Stimulated activated CD4-positive, alpha-beta T cell treated with anti-CD3 and anti-CD28 coated beads, Interleukin-15, amount 100 ng/mL, for 1 hour (primary cell): ENCODE results near the gene SETD1B.
A peak's percentile ranks its signal among the peaks of the same experiment; 100 is the strongest.

Experiments
- DNase-seq, 2 donors: peaks; one replicate each; pipeline ENCODE4 v3.0.0-alpha.2; 2020; ENCODE audit warnings: low read depth in 1 of 2, low spot score in 1 of 2

SETD1B gene

GRCh38 chr12:121807642-121808347 is 4.0 kb downstream of the SETD1B start:
- no peak for DNase-seq

DNA sequence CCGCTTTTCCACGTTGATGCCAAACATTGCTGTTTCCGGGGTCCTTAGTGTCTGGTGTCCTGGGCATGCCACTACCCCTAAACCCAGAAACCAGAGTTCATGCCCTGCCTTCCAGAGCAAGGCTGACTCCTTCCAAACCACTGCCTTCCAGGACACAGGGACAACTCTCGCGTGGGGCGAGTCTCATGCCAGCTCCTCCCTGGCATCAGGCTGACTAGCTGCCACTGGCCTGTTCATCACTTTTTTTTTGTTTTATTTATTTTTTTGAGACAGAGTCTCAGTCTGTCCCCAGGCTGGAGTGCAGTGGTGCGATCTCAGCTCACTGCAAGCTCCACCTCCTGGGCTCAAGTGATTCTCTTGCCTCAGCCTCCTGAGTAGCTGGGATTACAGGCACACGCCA is 4.8 kb downstream of the SETD1B start:
- DNase-seq = no peak

- no peak for DNase-seq
Measured at GRCh38 chr12:121809712-121810116, 5.9 kb downstream of the SETD1B start.

DNA sequence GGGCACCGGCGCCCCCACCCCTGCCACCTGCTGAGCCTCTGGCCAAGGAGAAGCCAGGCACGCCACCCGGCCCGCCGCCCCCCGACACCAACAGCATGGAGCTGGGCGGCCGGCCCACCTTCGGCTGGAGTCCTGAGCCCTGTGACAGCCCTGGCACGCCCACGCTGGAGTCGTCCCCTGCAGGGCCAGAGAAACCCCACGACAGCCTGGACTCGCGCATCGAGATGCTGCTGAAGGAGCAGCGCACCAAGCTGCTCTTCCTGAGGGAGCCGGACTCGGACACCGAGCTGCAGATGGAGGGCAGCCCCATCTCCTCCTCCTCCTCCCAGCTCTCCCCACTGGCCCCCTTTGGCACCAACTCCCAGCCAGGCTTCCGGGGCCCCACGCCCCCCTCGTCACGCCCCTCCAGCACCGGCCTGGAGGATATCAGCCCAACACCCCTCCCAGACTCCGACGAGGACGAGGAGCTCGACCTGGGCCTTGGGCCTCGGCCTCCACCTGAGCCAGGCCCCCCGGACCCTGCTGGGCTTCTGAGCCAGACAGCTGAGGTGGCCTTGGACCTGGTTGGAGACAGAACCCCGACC is 6.5 kb downstream of the SETD1B start:
- no peak for DNase-seq

GRCh38 chr12:121810833-121811433 is 7.1 kb downstream of the SETD1B start:
- no peak for DNase-seq

DNA sequence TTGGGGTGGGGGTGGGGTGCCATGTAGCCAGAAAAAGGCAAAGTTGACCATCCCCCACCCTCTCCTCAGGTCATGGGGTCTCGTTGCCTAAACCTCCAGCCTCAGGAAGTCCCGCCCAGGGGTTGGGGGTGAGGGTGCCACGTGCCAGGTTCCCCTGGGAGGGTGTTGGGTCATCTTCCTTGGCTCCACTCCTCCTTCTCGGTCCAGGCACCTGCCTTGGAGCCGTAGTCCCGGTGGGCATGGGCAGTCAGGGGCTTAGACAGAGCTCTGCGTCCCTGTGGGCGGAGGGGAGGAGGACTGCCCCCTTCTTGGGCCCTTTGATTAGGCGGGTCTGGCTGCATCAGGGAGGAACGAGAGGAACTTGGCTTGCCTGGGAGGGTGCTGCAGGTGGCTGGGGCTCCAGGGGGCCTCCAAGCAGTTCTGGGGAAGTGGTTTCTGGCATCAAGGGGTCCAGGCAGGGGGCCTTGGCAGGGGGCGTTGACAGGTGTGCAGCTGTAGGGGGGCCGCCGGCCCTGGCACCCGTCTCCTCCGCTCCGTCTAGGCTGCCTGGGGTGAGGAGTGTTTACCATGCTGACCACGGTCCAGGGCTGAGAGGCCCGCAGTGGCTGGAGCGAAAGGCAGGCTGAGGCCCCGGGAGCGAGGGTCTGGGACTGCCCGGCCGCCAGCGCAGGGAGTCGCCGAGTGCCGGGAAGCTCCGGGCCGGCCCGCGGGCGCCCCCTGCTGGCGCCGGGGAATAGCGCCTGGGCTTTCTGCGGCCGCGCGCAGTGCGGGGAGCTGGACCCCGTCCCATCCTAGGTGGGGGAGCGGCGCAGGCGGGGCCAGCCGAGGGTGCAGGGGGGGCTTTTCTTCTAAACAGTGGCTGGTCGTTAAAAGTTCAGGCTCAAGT is 7.9 kb downstream of the SETD1B start:
- DNase-seq = peak in 1 of 2 donors; percentile 66

DNA sequence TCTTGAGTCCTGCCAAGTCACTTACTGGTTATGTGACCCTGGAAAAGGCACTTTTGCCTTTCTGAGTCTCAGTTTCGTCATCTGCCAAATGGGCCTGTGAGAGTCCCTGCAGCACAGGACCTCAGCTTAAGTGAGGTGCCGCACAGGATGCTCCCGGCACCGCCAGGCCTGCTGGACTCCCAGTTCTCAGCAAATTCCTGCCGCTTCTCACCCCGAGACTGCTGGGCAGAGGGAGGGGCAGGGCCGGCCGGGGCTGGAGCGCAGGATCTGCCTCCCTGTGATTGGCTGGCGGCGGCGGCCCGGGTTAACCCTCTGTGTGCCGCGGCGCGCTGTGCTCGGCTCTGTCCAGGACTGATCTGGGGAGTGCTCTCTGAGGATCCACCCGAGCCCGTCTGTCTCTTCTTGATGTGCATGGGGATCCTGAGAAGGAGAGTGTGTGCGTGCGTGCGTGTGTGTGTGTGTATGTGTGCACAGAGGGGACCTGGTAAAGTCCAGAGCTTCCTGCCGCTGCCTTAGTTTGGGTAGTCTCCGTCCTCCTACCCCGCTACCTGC is 8.6 kb downstream of the SETD1B start:
- no peak for DNase-seq

GRCh38 chr12:121812921-121813896 is 9.4 kb downstream of the SETD1B start:
- no peak for DNase-seq

- no peak for DNase-seq
Measured at GRCh38 chr12:121813951-121814350, 10.1 kb downstream of the SETD1B start.

DNA sequence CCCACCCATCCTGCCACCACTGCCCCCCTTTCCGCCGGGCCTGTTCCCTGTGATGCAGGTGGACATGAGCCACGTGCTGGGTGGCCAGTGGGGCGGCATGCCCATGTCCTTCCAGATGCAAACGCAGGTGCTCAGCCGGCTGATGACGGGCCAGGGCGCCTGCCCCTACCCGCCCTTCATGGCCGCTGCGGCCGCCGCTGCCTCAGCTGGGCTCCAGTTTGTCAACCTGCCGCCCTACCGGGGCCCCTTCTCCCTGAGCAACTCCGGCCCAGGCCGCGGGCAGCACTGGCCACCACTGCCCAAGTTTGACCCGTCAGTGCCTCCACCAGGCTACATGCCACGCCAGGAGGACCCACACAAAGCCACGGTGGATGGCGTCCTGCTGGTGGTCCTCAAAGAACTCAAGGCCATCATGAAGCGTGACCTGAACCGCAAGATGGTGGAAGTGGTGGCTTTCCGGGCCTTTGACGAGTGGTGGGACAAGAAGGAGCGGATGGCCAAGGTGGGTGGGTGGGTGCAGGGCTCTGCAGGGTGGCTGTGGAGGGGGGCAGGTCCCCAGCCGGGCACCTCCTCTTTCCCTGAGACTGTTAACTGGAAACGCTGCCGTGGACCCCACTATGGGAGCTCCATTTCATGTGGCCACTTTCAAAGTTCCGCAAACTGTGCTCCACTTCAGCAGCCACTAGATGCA is 10.8 kb downstream of the SETD1B start:
- no peak for DNase-seq

DNA sequence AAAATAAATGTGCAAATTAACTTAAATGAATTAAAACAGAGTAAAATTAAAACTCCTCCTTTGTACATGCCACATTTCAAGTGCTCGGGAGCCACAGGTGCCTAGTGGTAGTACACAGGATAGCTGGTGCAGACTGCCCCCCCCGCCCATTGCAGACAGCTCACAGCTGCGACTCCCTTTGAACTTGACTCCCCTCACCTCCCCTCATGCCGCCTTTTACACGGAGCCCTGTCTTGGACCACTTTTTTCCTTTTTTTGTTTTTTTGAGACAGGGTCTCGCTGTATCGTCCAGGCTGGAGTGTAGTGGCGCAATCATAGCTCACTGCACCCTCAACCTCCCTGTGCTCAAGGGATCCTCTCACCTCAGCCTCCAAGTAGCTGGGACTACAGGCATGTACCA is 11.5 kb downstream of the SETD1B start:
- no peak for DNase-seq

DNA sequence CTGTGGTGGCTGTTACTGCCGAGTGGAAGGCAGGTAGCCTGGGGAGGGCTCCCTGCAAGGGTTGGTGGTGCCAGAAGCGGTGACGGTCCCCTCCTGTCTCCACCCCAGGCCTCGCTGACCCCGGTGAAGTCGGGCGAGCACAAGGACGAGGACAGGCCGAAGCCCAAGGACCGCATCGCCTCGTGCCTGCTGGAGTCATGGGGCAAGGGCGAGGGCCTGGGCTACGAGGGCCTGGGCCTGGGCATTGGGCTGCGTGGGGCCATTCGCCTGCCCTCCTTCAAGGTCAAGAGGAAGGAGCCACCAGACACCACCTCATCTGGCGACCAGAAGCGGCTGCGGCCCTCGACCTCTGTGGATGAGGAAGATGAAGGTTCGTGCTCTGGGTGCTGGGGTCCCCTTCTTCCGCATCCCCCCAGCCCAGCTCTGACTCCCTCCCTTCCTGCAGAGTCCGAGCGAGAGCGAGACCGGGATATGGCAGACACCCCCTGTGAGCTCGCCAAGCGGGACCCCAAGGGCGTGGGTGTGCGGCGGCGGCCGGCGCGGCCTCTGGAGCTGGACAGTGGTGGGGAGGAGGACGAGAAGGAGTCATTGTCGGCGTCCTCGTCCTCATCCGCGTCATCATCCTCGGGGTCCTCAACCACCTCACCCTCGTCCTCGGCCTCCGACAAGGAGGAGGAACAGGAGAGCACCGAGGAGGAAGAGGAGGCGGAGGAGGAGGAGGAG is 13.3 kb downstream of the SETD1B start:
- no peak for DNase-seq

- no peak for DNase-seq
Measured at GRCh38 chr12:121817648-121818043, 13.8 kb downstream of the SETD1B start.

DNA sequence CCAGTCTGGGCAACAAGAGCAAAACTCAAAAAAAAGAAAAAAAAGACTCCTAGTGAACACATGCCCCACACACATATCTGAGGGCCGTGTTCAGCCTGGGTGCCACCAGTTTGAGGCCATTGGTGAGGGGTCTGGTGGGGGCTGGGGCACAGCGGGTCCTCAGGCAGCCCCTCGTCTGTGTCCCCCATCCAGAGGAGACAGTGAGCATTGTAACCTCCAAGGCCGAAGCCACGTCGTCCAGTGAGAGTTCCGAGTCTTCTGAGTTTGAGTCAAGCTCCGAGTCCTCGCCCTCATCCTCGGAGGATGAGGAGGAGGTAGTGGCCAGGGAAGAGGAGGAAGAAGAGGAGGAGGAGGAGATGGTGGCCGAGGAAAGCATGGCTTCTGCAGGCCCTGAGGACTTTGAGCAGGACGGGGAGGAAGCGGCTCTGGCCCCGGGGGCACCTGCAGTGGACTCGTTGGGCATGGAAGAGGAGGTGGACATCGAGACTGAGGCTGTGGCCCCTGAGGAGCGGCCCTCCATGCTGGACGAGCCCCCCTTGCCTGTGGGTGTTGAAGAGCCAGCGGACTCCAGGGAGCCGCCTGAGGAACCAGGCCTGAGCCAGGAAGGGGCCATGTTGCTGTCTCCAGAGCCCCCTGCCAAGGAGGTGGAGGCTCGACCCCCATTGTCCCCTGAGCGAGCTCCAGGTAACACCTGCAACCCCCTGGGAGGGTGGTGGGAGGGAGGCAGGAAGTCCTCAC is 15.6 kb downstream of the SETD1B start:
- DNase-seq = no peak

GRCh38 chr12:121820056-121820455 is 16.2 kb downstream of the SETD1B start:
- DNase-seq = no peak

DNA sequence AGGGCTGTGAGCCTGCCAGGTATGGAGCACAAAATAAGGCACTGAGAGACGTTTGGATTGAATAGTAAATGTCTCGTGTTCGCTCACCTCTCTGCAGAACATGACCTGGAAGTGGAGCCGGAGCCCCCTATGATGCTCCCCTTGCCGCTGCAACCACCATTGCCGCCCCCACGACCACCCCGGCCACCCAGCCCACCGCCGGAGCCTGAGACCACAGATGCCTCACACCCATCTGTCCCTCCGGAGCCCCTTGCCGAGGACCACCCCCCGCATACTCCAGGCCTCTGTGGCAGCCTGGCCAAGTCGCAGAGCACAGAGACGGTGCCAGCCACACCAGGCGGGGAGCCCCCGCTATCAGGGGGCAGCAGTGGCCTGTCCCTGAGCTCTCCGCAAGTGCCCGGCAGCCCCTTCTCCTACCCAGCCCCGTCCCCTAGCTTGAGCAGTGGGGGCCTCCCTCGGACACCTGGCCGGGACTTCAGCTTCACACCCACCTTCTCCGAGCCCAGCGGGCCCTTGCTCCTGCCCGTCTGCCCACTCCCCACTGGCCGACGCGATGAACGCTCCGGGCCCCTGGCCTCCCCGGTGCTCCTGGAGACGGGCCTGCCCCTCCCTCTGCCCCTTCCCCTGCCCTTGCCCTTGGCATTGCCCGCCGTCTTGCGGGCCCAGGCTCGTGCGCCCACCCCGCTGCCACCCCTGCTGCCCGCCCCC is 18.7 kb downstream of the SETD1B start:
- DNase-seq = no peak

DNA sequence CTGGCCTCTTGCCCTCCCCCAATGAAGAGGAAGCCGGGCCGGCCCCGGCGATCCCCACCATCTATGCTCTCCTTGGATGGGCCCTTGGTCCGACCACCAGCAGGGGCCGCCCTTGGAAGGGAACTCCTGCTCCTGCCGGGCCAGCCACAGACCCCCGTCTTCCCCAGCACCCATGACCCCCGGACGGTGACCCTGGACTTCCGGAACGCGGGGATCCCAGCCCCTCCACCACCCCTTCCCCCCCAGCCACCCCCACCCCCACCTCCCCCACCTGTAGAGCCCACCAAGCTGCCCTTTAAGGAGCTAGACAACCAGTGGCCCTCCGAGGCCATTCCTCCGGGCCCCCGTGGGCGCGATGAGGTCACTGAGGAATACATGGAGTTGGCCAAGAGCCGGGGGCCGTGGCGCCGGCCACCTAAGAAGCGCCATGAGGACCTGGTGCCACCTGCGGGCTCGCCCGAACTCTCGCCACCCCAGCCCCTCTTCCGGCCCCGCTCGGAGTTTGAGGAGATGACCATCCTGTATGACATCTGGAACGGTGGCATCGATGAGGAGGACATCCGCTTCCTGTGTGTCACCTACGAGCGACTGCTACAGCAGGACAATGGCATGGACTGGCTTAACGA is 19.4 kb downstream of the SETD1B start:
- no peak for DNase-seq
